CD14-positive monocyte (primary cell): ENCODE measurements around the gene PSMG3. TPM values are rescaled to one million over a fixed set of nuclear protein-coding genes. Genes with fewer than 3 reads are reported as not detected.

ENCODE experiments used
- DNase-seq, 3 donors: peaks; one replicate each; pipeline ENCODE4 v3.0.0-alpha.2; 2011 to 2022
- H2AFZ ChIP-seq: 2 replicates; pipeline ENCODE4 v1.6.0; 2012; ENCODE audit warnings: mild to moderate bottlenecking, low read depth, low read length, inconsistent platforms; ENCODE audit not compliant: insufficient read depth, poor library complexity, severe bottlenecking
- H3K27ac ChIP-seq, 2 donors: 1 replicate in 1 of 2; 2 replicates in 1 of 2; pipeline ENCODE4 v1.5.1; 2012 to 2013; ENCODE audit warnings: low read length in 2 of 2, control low read depth in 1 of 2, inconsistent platforms in 1 of 2, low read depth in 1 of 2, mild to moderate bottlenecking in 1 of 2
- H3K27me3 ChIP-seq, 2 donors: one replicate each; pipeline versions ENCODE4 v1.6.0 to v1.6.1; 2011 to 2013; ENCODE audit warnings: low read length in 2 of 2; ENCODE audit not compliant: control insufficient read depth in 2 of 2, insufficient read depth in 2 of 2
- H3K36me3 ChIP-seq, 2 donors: replicated peaks in 1 of 2; 1 replicate in 1 of 2; 2 replicates in 1 of 2; pipeline versions ENCODE4 v1.5.1 to v1.6.1; 2012 to 2013; ENCODE audit warnings: low read length in 2 of 2, control low read depth in 1 of 2, inconsistent platforms in 1 of 2, mild to moderate bottlenecking in 1 of 2; ENCODE audit not compliant: insufficient read depth in 2 of 2, control insufficient read depth in 1 of 2
- H3K4me1 ChIP-seq, 2 donors: 1 replicate in 1 of 2; 2 replicates in 1 of 2; pipeline versions ENCODE4 v1.5.1 to v1.6.1; 2012 to 2013; ENCODE audit warnings: low read length in 2 of 2, control low read depth in 1 of 2, inconsistent platforms in 1 of 2, mild to moderate bottlenecking in 1 of 2, moderate library complexity in 1 of 2; ENCODE audit not compliant: insufficient read depth in 2 of 2, control insufficient read depth in 1 of 2
- H3K4me2 ChIP-seq: replicated peaks from 2 replicates; pipeline ENCODE3; 2012; ENCODE audit warnings: low read length, moderate library complexity, mild to moderate bottlenecking; ENCODE audit not compliant: poor library complexity, severe bottlenecking; ENCODE audit errors: extremely low read depth
- H3K4me3 ChIP-seq, 3 experiments: fragments of 200-600 bp in 1 of 3; sonication (generic) in 1 of 3; replicated peaks in 1 of 3; 1 replicate in 2 of 3; 2 replicates in 1 of 3; pipeline ENCODE4 v1.5.1; 2011 to 2013; ENCODE audit warnings: low read length in 3 of 3, mild to moderate bottlenecking in 3 of 3, control low read depth in 2 of 3, low read depth in 2 of 3, inconsistent platforms in 1 of 3, moderate library complexity in 1 of 3
- H3K79me2 ChIP-seq: 2 replicates; pipeline ENCODE4 v1.6.0; 2012; ENCODE audit warnings: mild to moderate bottlenecking, control low read depth, inconsistent platforms, low read length, moderate library complexity; ENCODE audit not compliant: insufficient read depth
- H3K9ac ChIP-seq: 2 replicates; pipeline ENCODE4 v1.6.0; 2017; ENCODE audit warnings: low read length, mild to moderate bottlenecking; ENCODE audit not compliant: insufficient read depth, poor library complexity, severe bottlenecking
- H3K9me3 ChIP-seq, 2 donors: replicated peaks in 1 of 2; 1 replicate in 1 of 2; 2 replicates in 1 of 2; pipeline versions ENCODE4 v1.5.1 to v1.6.1; 2012 to 2013; ENCODE audit warnings: low read length in 2 of 2, control low read depth in 1 of 2; ENCODE audit not compliant: control insufficient read depth in 1 of 2, insufficient read depth in 1 of 2
- H4K20me1 ChIP-seq: 2 replicates; pipeline ENCODE4 v1.6.0; 2012; ENCODE audit warnings: mild to moderate bottlenecking, low read length, control low read depth, moderate library complexity; ENCODE audit not compliant: insufficient read depth
- H3K27ac Mint-ChIP-seq, 7 donors: one replicate each; pipeline ENCODE4 v1.8.0; 2020; ENCODE audit warnings: mild to moderate bottlenecking in 7 of 7, mixed read lengths in 7 of 7, moderate library complexity in 6 of 7, inconsistent platforms in 2 of 7
- H3K27me3 Mint-ChIP-seq, 3 donors: one replicate each; pipeline ENCODE4 v1.8.0; 2021 to 2022; ENCODE audit warnings: low read depth in 3 of 3, mild to moderate bottlenecking in 3 of 3, mixed read lengths in 3 of 3, moderate library complexity in 3 of 3, inconsistent platforms in 1 of 3
- H3K36me3 Mint-ChIP-seq, 2 donors: one replicate each; pipeline ENCODE4 v1.8.0; 2020; ENCODE audit warnings: mixed read lengths in 2 of 2, inconsistent platforms in 1 of 2, mild to moderate bottlenecking in 1 of 2
- H3K4me1 Mint-ChIP-seq: one replicate; pipeline ENCODE4 v1.8.0; 2020; ENCODE audit warnings: mild to moderate bottlenecking, mixed read lengths
- H3K4me3 Mint-ChIP-seq, 2 donors: one replicate each; pipeline ENCODE4 v1.8.0; 2020; ENCODE audit warnings: mild to moderate bottlenecking in 2 of 2, mixed read lengths in 2 of 2, moderate library complexity in 1 of 2
- H3K9me3 Mint-ChIP-seq, 7 donors: one replicate each; pipeline ENCODE4 v1.8.0; 2020 to 2022; ENCODE audit warnings: mixed read lengths in 7 of 7, mild to moderate bottlenecking in 6 of 7, moderate library complexity in 6 of 7, inconsistent platforms in 2 of 7
- WGBS: methylation state at CpG from one replicate; pipeline ENCODE4 v1.1.5; 2013; ENCODE audit warnings: missing lambda C conversion rate; ENCODE audit not compliant: insufficient coverage; 5-methylcytosine and 5-hydroxymethylcytosine counted together
- intact Hi-C, 2 donors: fragments of 100-400 bp; cut with micrococcal nuclease; formaldehyde crosslinking; loops; one replicate each; pipeline versions ENCODE4 v1.15.0 to v1.15.1; 2023
- polyA plus RNA-seq, 3 donors: library from polyadenylated mRNA; depleted of rRNA in 1 of 3; unstranded in 2 of 3; stranded (reverse) in 1 of 3; fragments of 300-500 nt in 2 of 3; fragments of >200 nt in 1 of 3; fragmentation: Illumina TruSeq in 2 of 3; gene quantifications; 1 replicate in 2 of 3; 2 replicates in 1 of 3; pipeline ENCODE4 v1.2.3, GENCODE V29; 2012 to 2021
- TF ChIP-seq, protein P1 (sequence below): fragments of 200-600 bp; IDR thresholded peaks from one replicate; pipeline ENCODE4 v1.8.0; 2022; ENCODE audit warnings: antibody characterized with exemption, mild to moderate bottlenecking

PSMG3 gene
- polyA plus RNA-seq, 3 donors: 32.6 to 38.8 (median 34.5) TPM

DNA sequence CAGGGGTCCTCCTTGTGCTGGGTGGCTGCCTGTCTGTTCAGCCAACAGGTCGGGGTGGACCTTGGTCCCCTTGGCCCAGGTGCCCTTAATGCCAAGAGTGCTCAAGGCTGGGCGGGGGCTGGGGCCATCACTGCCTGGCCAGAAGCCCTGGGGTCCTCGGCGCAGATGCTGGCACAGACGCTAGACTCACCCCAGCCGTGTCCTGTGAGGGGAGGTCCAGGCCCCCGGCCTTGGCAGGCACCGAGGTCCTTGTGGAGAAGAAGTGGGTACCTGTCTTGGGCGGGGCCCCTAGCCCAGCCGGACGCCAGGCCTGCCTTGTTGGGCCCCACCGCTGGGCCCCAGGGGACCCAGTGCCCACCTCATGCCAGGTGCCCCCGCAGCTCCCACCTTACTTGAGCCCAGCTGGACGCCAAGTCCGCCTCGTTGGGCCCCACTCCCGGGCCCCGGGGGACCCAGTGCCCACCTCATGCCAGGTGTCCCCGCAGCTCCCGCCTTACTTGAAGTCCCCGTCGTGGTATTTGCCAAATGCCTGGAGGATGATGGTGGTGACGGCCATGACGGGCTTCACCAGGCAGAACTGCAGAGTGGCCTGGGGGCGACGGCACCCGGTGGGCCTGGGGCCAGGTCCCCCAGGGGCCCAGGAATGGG, 20.4 kb downstream of the PSMG3 start:
- H3K4me3 ChIP-seq: no peak overlapping the region
- 97% methylated on average over 20 of the region's 27 CpGs for WGBS
- H3K27me3 Mint-ChIP-seq: peaks cover 0 to 2% (median 0%) of the 10 kb centered on the region in 3 donors
- no peaks in the 10 kb centered on the region for H3K4me1 ChIP-seq
- H3K27ac Mint-ChIP-seq: no peak overlapping the region
- no peaks in the 10 kb centered on the region for H3K27me3 ChIP-seq
- DNase-seq: no peak
- no peaks in the 10 kb centered on the region for H3K9me3 ChIP-seq
- peaks cover 0 to 2% of the 10 kb centered on the region in 2 donors for H3K36me3 ChIP-seq
- H3K9me3 Mint-ChIP-seq: peaks cover 0 to 2% (median 0%) of the 10 kb centered on the region in 7 donors
- no peak overlapping the region for H3K4me2 ChIP-seq
- peaks cover 4% of the 10 kb centered on the region for H3K4me1 Mint-ChIP-seq
- no peak overlapping the region for H2AFZ ChIP-seq
- no peak overlapping the region for H3K27ac ChIP-seq
- H3K9ac ChIP-seq: no peak overlapping the region
- no peaks in the 10 kb centered on the region for H3K79me2 ChIP-seq
- TF ChIP-seq, protein P1, sequence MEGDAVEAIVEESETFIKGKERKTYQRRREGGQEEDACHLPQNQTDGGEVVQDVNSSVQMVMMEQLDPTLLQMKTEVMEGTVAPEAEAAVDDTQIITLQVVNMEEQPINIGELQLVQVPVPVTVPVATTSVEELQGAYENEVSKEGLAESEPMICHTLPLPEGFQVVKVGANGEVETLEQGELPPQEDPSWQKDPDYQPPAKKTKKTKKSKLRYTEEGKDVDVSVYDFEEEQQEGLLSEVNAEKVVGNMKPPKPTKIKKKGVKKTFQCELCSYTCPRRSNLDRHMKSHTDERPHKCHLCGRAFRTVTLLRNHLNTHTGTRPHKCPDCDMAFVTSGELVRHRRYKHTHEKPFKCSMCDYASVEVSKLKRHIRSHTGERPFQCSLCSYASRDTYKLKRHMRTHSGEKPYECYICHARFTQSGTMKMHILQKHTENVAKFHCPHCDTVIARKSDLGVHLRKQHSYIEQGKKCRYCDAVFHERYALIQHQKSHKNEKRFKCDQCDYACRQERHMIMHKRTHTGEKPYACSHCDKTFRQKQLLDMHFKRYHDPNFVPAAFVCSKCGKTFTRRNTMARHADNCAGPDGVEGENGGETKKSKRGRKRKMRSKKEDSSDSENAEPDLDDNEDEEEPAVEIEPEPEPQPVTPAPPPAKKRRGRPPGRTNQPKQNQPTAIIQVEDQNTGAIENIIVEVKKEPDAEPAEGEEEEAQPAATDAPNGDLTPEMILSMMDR: no peak
- H4K20me1 ChIP-seq: peaks cover 4% of the 10 kb centered on the region
- intact Hi-C loops: no loop called here
- peaks cover 0 to 3% of the 10 kb centered on the region in 2 donors for H3K36me3 Mint-ChIP-seq
- no peak overlapping the region for H3K4me3 Mint-ChIP-seq

DNA sequence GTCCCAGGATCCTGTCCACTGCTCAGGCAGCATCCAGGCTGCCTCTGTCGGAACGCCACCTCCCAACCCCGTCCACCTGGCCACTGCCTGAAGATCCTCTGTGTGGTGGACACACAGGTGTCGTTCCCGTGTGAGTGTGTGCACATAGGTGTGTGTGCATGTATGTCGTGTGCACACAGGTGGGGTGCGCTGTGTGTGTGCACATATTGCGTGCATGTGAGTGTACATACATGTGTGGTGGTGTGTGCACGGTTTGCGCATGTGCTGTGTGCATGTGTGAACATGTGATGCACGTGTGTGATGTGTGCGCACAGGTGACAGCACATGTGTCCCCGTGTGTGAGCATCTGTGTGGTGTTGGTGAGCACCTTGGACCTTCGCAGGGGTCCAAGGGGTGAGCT, 20.9 kb downstream of the PSMG3 start:
- no peak for DNase-seq
- no peaks in the 10 kb centered on the region for H3K4me1 ChIP-seq
- peaks cover 0 to 7% of the 10 kb centered on the region in 2 donors for H3K36me3 ChIP-seq
- Mint-ChIP-seq H3K27ac (no peak overlapping the region), H3K9me3 (peaks cover 0 to 2% (median 0%) of the 10 kb centered on the region in 7 donors), H3K27me3 (peaks cover 0 to 2% (median 0%) of the 10 kb centered on the region in 3 donors), H3K36me3 (peaks cover 0 to 3% of the 10 kb centered on the region in 2 donors), H3K4me3 (no peak overlapping the region), H3K4me1 (peaks cover 4% of the 10 kb centered on the region)
- WGBS: 86% methylated on average over 14 of the region's 14 CpGs
- intact Hi-C loops: no loop called here
- TF ChIP-seq, protein P1: no peak
- H3K27me3 ChIP-seq: no peaks in the 10 kb centered on the region
- no peak overlapping the region for H3K27ac ChIP-seq
- H3K4me3 ChIP-seq: no peak overlapping the region
- H3K9ac ChIP-seq: no peak overlapping the region
- H3K79me2 ChIP-seq: no peaks in the 10 kb centered on the region
- H3K9me3 ChIP-seq: no peaks in the 10 kb centered on the region
- no peak overlapping the region for H3K4me2 ChIP-seq
- peaks cover 9% of the 10 kb centered on the region for H4K20me1 ChIP-seq
- no peak overlapping the region for H2AFZ ChIP-seq
